Measurements from ENCODE around the gene UBE2J2.
"Not testable (repeated sequence)": the region's sequence is repeated elsewhere in the genome, so short reads cannot be mapped to it uniquely, and the experiment has no call there.

The UBE2J2 gene

DNA sequence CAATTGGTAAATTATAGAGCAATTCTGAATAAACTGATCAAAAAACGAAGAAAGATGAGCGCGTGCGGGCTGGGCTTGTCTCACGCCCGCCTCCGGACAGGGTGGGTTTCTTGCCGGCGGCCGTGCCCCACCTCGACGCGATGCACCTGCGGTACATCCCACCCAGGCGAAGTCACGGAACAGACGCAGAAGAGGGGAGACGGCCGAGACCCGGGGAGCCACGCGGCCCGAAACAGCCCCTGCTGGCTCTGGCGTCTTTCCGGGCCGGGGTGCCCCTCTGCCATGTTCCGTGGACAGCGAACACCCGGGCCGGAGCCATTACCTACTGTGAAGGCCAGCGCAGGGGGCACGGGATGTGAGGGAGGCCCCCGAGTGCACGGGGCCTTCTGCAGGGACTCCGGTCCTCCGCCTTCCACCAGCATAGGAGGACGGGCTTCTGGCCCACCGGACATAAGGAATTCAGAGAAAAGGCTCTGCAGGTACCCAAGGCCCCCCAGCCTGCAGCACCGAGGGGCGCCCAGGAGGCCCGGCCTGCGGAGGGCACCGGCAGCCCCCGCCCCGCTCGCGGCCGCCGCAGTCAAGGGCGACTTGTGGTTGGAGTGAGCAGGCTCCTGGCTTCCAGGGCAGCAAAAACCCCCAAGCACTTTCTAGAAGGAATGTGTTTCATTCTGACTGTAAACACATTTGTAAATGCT, 19.5 kb downstream of the UBE2J2 start:
- FAIRE-seq, result no peak

DNA sequence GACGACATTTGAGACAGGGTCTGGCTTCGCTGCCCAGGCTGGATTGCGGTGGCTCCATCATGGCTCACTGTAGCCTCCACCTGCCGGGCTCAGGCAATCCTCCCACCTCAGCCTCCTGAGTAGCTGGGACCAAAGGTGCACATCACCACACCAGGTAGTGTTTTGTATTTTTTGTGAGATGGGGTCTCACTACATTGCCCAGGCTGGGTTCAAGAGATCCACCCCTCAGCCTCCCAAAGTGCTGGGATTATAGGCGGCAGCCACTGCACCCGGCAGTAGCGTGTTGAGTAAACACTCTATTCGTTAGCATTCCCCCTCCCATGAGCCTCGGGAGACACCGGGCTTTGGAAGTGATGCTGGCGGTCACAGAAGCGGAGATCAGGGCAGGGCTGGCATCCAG, 20.3 kb downstream of the UBE2J2 start:
- no peak for FAIRE-seq

DNA sequence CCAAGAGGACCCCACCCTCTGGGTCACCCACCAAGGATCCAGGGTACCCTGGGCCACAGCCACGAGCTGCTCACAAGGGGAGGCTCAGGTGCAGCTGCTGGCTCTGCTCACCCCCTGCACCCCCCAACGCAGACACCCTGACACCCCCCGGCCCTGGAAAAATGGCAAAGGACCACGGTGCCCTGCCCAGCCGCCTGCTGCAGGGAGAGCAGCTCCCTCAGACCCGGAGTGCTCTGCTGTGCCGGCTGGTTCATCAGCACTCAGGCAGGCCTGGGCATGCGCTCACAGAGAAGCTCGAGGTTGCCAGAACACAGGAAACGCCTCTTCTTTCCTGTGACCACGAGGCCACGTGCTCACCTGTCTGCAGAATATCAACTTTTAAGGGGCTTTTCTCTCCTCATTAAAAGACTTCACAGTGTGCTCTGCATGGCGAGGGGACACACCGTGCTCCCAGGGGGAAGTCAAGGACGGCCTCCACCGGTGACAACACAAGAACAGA, 22.8 kb downstream of the UBE2J2 start:
- no peak for FAIRE-seq

DNA sequence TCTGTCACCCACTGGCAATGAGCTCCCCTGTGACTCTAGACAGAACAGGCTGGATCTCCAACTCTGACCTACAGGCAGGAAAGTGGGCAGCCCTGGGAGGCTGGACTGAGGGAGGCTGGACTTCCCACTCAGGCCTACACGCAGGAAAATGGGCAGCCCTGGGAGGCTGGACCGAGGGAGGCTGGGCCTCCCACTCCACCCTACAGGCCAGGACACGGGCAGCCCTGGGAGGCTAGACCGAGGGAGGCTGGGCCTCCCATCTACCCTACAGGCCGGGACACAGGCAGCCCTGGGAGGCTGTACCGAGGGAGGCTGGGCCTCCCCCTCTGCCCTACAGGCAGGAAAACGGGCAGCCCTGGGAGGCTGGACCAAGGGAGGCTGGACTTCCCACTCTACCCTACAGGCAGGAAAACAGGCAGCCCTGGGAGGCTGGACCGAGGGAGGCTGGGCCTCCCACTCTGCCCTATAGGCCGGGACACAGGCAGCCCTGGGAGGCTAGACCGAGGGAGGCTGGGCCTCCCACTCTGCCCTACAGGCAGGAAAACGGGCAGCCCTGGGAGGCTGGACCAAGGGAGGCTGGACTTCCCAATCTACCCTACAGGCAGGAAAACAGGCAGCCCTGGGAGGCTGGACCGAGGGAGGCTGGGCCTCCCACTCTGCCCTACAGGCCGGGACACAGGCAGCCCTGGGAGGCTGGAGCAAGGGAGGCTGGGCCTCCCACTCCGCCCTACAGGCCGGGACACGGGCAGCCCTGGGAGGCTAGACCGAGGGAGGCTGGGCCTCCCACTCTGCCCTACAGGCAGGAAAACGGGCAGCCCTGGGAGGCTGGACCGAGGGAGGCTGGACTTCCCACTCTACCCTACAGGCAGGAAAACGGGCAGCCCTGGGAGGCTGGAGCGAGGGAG, 25.4 kb downstream of the UBE2J2 start:
- FAIRE-seq, result not testable (repeated sequence)

DNA sequence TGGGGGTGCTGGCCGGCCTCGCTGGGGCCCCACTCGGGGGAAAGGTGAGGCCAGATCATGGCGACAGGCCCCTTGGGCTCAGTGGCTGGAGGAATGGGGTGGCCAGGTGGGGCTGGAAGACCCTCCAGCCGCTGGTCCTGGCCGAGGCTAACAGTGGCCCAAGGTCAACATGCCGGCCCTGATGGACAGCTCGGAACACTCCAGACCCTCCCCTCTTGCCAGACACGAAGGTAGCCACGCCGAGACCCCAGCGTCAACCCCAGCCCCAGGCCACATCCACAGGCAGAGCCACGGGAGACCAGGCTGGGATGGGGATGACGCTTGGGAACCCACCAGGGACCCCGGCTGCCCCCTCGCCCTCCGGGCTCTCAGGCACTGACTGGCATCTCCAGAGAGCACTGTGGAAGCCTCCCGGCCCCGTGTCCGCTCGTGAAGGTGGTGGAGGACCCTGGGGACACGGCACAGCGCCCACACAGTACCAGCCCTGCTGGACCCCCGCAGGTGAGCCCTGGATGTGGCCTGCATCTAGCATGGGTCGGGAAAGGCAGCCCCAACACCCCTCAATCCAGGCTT, 26.2 kb downstream of the UBE2J2 start:
- FAIRE-seq, result no peak

DNA sequence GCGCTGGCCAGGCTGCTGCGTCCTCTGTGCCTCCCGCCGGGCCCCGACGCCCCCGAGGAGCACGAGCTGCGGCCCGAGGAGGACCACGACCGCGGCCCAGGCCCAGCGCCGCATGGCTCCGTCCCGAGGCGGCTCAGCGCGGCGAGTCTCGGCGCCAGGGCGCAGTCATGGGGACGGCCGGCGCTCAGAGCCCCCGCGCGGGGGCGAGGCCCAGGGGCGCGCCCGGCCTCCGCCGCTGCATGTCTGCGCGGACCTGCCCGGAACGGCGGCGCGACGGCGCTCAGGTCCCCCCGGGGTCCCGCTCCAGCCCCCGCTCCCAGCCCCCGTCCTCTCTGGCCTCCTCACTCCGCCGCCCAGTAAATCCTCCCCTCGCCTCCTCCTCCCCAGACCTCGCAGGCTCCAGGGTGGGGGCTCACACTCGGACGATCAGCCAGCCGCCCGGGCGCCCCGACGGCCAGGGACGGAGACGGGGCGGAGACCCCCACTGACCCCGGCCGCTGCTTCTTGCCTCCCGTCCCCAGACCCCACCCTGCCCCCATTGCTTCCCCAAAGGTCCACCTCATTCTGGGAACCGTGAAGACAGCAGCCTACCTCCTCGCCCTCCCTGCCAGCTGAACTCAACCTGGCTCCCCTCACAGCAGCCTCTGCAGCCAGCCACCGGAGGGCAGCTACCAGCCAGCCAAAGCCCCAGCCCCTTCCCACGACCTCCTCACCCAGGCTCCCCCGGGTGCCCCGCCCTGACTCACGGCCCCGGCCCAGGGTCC, 26.9 kb downstream of the UBE2J2 start, which contains the start of gene C1QTNF12:
C1QTNF12 (minus strand) TSS at position 146 of the 764 bp plus-strand sequence; CDS start at position 114, 32 bp downstream.
- no peak for FAIRE-seq

DNA sequence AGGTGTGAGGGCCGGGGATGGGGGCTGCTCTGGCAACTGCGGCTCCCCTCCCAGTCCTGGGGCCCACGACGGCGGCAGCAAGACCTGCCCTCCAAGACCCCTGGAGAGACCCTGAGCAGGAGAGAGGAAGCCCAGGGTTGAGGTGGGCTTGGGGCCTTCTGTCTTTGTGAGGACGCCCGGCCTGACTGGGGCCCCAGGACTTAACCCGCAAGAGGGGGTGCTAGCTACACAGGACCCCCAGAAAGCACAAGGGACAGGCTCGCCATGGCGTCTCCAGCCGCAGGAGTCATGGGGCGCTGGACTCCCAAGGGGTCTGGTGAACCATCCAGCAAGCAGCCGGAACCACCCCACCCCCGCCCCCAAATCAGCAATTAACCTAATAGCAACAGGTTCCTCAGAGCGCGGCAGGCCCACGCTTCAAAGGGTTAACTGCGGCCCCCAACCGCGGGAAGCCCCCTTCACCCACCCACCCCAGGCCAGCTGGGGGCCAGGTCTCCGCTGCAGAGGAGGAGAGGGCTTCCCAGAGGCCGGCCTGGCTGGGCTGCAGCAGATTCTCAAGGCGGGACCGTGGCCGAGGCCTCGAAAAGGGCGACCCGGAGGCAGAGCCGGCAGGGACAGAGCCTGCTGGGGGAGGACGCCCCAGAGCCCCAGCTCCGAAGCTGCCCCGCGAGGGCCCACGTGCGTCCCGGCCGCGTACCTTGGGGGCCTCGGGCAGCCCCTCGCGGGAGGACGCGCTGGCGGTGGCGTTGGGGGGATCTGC, 27.7 kb downstream of the UBE2J2 start:
- no peak for FAIRE-seq

DNA sequence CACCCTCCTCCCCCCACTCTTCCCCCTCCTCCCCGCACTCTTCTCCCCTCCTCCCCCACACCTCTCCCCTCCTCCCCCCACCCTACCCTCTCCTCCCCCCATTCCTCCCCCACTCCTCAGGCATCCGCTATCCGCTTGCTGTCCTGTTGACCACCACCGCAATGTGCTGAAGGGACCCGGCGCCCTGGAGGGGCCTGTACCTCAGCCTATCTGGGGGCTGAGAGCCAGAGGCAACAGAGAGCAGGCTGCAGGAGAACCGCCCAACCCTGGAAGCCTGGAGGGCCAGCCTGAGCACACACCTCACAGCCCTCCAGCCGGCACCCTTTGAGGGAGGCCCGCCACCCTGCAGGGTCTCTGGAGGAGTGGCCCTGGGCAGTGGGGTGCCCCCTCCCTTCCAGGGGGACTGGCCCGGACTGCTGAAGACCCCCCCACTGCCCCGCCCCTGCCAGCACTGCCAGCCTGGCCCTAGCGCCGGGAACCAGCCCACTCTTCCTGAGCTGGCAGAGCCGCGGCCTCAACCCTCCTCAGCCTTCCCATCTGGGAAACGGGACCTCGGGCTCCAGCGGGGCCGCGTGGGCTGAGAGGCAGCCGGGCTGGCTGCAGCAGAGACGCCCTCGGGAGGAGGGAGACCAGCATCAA, 28.4 kb downstream of the UBE2J2 start:
- FAIRE-seq, result no peak

DNA sequence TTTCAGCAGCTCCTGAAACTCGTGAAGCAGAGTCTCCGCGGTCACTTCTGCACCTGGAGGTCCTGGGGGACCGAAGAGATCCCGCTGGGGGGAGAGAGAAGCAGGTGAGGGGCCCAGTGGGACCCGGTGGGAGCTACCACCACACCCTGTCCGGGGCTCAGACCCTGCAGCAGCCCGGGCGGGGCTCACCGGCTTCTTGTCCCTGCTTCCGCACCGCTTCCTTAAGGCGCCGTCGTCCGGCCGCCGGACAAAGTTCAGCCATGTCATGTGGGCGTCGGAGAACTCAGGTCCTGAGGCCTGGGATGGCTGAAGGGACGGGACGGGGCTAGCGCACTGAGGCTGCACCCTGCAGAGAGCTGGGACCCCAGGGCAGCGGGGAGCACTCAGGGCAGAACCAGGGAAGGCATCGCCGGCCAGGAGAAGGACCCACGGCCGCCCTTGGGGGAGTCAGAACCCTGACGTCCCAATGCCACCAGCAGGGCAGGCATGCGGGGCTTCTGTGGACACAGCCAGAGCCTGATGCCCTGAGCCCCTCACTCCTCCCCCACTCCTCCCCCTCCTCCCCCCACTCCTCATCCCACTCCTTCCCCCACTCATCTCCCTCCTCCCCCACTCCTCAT, 29.4 kb downstream of the UBE2J2 start:
- no peak for FAIRE-seq

DNA sequence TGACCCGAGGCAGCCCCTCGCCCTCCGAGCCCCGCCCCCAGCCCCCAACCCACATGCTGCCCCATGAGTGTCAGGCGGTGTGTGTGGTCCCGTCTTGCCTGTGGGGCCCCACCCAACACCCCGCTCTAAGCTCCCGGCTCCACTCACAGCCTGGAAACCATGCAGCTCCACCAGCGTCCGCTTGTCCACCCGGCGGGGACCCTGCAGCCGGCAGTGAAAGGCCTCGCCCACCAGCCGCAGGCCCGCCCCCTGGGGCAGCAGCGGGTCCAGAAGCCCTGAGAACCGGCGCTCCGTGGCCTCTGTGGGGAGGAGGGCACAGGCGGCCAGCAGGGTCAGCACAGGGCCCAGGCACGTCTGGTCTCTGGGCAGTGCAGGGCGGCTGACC, 29.9 kb downstream of the UBE2J2 start:
- FAIRE-seq, result no peak

DNA sequence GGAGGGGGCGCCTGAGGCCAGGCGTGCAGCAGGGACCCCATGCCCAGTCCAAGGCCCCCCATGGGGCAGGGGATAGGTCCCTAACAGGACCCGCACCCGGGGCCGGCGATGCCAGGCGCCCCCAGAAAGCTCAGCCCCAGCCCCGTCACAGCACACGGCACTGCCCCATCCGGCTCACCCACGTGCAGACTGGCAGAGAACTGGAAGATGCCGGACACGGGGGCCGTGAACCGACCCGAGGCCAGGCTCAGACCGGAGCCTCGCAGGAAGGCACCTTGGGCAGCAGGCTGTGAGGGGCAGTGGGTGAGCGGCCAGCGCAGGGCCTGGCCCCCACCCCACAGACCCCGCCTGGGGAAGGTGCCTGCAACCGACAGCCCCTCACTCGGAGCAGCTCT, 30.4 kb downstream of the UBE2J2 start:
- FAIRE-seq, result no peak

DNA sequence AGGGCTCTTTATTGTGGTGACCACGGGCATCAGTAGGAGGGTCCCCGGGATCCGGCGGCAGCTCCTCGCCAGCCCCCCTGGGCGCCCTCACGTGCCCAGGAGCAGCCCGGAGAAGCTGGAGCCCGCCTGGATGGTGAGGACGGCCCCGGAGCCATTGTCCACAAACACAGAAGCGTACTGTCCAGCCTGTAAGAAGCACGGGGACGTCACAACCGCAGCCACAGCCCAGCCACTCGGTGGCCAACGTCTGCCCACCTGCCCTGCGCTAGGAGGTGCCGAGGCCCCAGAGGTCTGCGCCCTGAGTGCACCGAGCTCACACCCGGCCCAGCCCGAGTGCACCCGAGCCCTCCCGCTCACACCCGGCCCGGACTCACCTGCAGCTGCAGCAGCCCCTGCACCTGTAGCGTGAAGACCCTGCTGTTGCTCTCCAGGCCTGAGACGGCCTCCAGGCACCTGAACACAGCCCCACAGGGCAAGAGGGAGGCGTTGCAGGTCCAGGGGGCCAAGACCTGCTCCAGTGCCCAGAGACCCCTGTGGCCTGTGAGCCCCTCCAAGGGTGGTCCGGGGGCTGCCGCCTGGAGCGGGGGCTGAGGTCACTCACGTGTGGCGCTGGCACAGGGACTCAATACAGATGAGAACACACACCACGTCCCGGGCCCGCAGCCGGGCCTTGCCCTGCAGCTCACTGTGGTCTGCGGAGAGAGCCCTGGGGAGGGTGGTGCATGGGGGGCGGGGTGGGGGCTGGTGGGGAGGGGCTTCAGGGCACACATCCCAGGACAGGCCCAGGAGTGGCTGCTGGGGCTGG, 31.0 kb downstream of the UBE2J2 start:
- FAIRE-seq, result no peak

DNA sequence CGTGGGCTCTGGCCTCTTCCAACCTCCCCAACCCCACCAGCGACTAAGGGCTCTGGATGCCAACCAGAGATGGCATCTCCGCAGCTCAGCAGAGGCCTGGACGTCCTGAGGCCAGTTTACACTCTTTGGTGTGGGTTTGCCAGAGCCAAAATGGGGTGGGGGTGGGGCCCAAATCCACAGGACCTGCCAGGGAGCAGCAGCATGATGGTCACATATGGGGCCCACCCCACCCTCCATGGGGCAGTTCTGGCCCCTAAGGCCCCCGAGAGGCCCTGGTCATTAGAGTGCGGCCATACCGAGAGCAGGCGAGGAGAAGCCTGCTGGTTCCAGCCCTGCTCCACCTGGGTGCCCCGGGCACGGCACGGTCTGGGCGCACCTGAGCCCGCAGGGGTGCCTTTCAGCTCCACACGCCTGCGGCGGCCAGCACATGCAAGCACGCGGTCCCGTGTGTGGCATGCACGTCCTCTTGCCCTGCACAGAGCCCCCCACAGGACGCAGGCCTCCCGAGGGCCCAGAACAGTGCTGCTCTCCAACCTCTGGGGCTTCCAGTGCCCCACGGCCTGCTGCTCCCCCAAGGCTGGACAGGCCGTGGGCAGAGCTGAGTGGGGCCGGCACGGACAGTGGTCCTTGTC, 31.9 kb downstream of the UBE2J2 start:
- FAIRE-seq, result no peak

DNA sequence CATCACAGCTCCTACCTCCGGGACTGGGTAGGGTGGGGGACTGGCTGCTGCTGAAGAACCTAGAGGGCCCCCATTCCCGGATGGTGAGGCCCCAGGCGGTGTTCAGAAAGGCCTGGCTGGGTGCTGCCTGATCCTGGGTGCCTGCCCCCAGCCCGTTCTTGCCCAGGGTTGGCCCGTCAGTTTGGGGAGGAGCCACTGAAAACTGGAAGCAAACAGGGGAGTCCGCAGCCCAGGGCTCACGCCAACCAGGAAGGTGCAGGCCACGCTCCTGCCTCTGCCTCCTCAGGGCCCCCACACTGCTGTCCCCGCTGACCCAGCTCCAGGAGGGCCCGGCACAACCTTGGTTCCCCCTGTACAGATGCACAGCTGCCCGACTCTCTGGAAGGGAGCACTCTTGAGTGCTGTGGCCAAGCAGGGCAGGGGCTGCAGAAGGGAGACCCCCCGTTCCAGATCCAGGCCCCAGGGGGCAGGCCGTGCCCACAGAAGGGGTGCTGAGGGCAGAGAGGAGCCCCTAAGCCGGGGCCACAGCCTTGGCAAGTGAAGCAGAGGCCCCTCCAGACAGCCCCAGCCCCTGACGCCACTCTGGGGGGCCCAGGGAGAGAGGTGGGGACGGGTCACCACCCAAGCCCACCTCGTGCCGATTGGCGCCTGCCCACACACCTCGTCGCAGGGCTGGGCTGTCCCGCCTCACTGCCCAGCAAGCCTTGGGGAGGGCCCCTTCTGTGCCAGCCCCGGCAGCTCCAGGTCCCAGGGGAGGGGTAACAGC, 32.6 kb downstream of the UBE2J2 start:
- no peak for FAIRE-seq

DNA sequence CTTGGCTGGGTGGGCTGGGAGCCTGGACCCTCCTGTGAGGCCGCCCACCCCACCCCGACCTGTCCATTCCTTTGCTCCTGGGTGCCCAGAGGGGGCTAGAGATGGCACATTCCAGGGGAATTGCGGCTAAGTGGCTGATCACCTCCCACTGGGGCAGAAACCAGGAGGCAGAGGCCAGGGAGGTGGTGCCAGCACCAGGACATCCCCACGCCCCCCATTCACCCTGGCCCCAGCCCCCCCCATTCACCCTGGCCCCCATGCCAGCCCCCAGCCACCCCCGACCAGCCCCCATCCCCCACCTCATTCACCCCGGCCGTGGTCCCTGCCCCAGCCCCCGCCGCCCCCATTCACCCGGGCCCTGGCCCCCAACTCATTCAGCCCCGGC, 33.3 kb downstream of the UBE2J2 start:
- FAIRE-seq, result no peak

DNA sequence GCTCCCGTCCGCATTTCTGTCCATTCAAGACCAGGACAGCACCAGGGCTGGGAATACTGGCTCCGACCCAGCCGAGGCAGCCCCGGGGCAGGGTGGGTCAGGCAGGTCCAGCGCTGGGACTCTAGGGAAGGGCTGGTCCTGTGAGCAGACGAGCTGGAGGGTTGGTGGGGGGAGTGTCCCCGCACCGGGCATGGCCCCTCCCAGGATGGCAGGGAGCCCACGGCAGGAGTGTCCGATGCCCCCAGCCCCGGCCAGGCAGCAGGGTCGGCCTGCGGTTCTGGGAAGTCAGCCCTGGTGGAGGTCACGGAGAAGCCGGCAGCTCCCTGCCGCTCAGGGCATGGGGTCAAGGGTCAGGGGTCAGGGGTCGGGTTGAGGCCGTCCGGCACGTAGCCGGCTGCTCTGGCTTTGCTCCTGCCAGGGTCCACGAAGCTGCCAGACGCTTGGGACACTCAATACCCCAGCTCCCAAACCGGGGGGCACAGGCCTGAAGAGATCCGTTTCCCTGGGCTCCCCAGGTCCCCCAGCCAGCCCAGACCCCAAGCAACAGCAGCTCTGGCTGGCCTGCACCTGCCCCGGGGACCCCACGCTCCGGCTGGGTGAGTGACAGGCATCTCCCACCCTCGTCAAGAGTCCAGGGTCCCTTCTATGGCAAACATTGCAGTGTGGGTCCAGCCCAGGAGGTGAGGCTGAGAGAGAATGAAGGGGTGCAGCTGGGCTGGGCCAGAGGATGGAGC, 33.9 kb downstream of the UBE2J2 start:
- no peak for FAIRE-seq

DNA sequence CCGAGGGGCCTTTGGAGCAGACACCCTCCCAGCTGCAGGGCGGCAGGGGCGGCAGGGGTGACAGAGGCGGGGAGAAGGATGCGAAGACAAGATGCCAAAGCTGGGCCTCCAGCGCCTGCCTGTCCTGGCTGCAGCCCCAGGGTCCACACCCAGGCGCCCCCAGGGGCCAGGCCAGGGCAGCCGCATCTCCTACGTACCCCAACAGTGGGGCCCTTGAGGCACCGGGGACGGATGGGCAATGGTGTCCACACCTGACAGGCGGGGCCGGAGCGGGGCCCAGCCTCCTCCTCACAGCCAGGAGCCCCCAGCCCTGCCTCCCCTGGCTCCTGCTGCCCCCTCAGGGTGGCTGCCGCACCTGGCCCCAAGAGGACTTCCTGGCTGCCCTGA, 34.4 kb downstream of the UBE2J2 start:
- no peak for FAIRE-seq

DNA sequence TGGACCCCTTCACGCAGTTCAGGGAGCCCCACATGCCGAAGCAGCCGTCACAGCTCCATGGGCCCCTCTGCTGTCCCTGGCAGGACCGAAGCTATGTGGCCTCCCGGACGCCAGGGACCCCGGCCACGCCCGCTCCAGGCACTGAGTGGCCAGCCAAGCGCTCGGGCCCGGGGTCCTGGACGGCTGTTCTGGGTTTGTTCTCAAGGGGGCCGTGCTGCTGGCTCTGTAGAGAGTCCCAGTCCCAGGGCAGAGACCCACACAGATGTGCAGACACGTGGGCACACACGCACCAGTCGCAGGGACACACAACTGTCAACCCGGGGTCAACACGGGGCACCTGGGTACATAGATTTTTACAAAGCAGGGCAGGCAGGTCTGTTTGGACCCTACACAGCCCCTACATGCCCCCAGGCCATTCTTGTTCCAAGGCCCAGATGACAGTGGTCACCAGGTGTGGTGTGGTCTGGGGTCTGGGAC, 34.9 kb downstream of the UBE2J2 start:
- FAIRE-seq, result no peak

Data from A204.1 (cell line).